K562 (cell line): Measurements from ENCODE around the gene NAA40. TPM values are rescaled to one million over a fixed set of nuclear protein-coding genes. Genes with fewer than 3 reads are reported as not detected.

Source experiments
- ARID1B ChIP-seq: fragments of 450-650 bp; IDR thresholded peaks from 2 replicates; pipeline ENCODE4 v1.6.1; 2016; ENCODE audit warnings: antibody characterized with exemption, mild to moderate bottlenecking, inconsistent platforms
- ATF4 ChIP-seq: fragments of 450-650 bp; formaldehyde crosslinking; IDR thresholded peaks from 2 replicates; pipeline ENCODE4 v1.4.0; 2022; ENCODE audit warnings: mild to moderate bottlenecking, moderate library complexity
- CEBPB ChIP-seq: fragments of 450-650 bp; IDR thresholded peaks from 2 replicates; pipeline ENCODE4 v1.6.1; 2016; ENCODE audit warnings: missing genetic modification characterization, missing compliant biosample characterization
- EP400 ChIP-seq: fragments of 450-650 bp; IDR thresholded peaks from 2 replicates; pipeline ENCODE4 v1.6.1; 2017; ENCODE audit warnings: antibody characterized with exemption, mild to moderate bottlenecking, moderate library complexity
- GABPB2 ChIP-seq: fragments of 250-450 bp; sonication (Bioruptor Pico); conservative IDR thresholded peaks from 2 replicates; pipeline ENCODE4 v1.5.1; 2021; ENCODE audit warnings: mild to moderate bottlenecking
- MAZ ChIP-seq, 2 experiments: fragments of 450-650 bp in 1 of 2; sonication (generic) in 1 of 2; formaldehyde crosslinking; IDR thresholded peaks in 1 of 2; conservative IDR thresholded peaks in 1 of 2; 2 replicates each; pipeline versions ENCODE4 v1.4.0 to v1.5.0; 2020; ENCODE audit warnings: mild to moderate bottlenecking in 1 of 2, missing genetic modification reagents in 1 of 2
- MYNN ChIP-seq, 2 experiments: sonication (generic); formaldehyde crosslinking in 1 of 2; IDR thresholded peaks; 2 replicates each; pipeline versions ENCODE4 v1.5.0 to v1.6.1; 2016 to 2020; ENCODE audit warnings: antibody characterized with exemption in 1 of 2, missing genetic modification reagents in 1 of 2
- NFIC ChIP-seq: fragments of 450-650 bp; IDR thresholded peaks from 2 replicates; pipeline ENCODE4 v1.6.1; 2017; ENCODE audit warnings: mild to moderate bottlenecking, inconsistent platforms
- PHF20 ChIP-seq: fragments of 450-650 bp; IDR thresholded peaks from 2 replicates; pipeline ENCODE4 v1.6.1; 2018; ENCODE audit not compliant: partially characterized antibody
- PHF8 ChIP-seq: fragments of 200-600 bp; sonication (generic); IDR thresholded peaks from 2 replicates; pipeline ENCODE4 v1.6.1; 2012; ENCODE audit warnings: mixed run types, mild to moderate bottlenecking, inconsistent platforms, low read length, moderate library complexity, borderline replicate concordance
- POLR2AphosphoS2 ChIP-seq: IDR thresholded peaks from 2 replicates; pipeline ENCODE4 v1.6.1; 2012; ENCODE audit warnings: low read length, improper control_type of control experiment
- POLR2B ChIP-seq: fragments of 450-650 bp; IDR thresholded peaks from 2 replicates; pipeline ENCODE4 v1.6.1; 2018; ENCODE audit warnings: low read depth; ENCODE audit not compliant: partially characterized antibody
- PTBP1 ChIP-seq: fragments of 200-400 bp; formaldehyde crosslinking; IDR thresholded peaks from 2 replicates; pipeline ENCODE4 v1.6.1; 2017; ENCODE audit warnings: low read depth, low read length
- RB1 ChIP-seq: fragments of 450-650 bp; IDR thresholded peaks from 2 replicates; pipeline ENCODE4 v1.6.1; 2017; ENCODE audit warnings: low read depth, mild to moderate bottlenecking
- RFX7 ChIP-seq: fragments of 250-450 bp; sonication (Bioruptor Pico); IDR thresholded peaks from 2 replicates; pipeline ENCODE4 v1.5.1; 2021; ENCODE audit warnings: mild to moderate bottlenecking
- TRIM24 ChIP-seq, 2 experiments: fragments of 450-650 bp; IDR thresholded peaks; 2 replicates each; pipeline ENCODE4 v1.6.1; 2016
- ZHX1 ChIP-seq: fragments of 150-350 bp; conservative IDR thresholded peaks from 2 replicates; pipeline ENCODE4 v1.6.1; 2014; ENCODE audit warnings: low read length
- ZNF146 ChIP-seq: IDR thresholded peaks from one replicate; pipeline ENCODE4 v1.6.1; 2018; ENCODE audit warnings: missing compliant biosample characterization; ENCODE audit not compliant: unreplicated experiment
- ZNF354B ChIP-seq: fragments of 250-450 bp; sonication (Bioruptor Pico); IDR thresholded peaks from 2 replicates; pipeline ENCODE4 v1.4.0; 2020
- ZNF609 ChIP-seq: sonication (generic); formaldehyde crosslinking; IDR thresholded peaks from 2 replicates; pipeline ENCODE4 v1.8.1; 2023; ENCODE audit warnings: missing genetic modification reagents, mild to moderate bottlenecking, borderline replicate concordance
- polyA plus RNA-seq, 8 experiments: library from polyadenylated mRNA; depleted of rRNA in 4 of 8; stranded (reverse) in 5 of 8; unstranded in 3 of 8; fragments of >200 nt; fragmentation: Nextera tagmentation in 2 of 8; fragmentation: Illumina TruSeq in 1 of 8; extraction: Ambion mirVana in 2 of 8; extraction: Trizol in 1 of 8; gene quantifications; 2 replicates each; pipeline versions ENCODE4 v1.2.1 to v1.2.3, GENCODE V29; 2011 to 2014; ENCODE audit warnings: inconsistent platforms in 1 of 8, missing spikeins in 1 of 8
- total RNA-seq, 7 experiments: library from RNA; depleted of rRNA in 6 of 7; stranded (reverse); fragments of >200 nt in 6 of 7; fragmentation: Illumina TruSeq in 2 of 7; extraction: Trizol in 2 of 7; gene quantifications; 2 replicates each; pipeline versions ENCODE4 v1.2.1 to v1.2.3, GENCODE V29; 2011 to 2021; ENCODE audit warnings: low replicate concordance in 1 of 7

Gene NAA40
- total and polyA plus RNA-seq, 9 of the 15 experiments (the other 6 are each of a cell fraction or from before 2014, with no cell fraction given): 6.2 to 39.0 (median 23.1) TPM

GRCh38 chr11:63974259-63975143 lies 35.7 kb downstream of the NAA40 start, which contains the start of gene COX8A (continued):
- TF ChIP-seq NFIC (peak; percentile 46), TRIM24 (IDR thresholded peaks at IDR 0.05) (peak in 1 of 2 experiments; percentile 67; a peak in 1 of 4 replicates), ZNF609 (CRISPR knock-in tag) (peak; percentile 47; the same call in 1 of the 2 replicates), ARID1B (0 out of 2 replicates have a peak, but pooled peaks have one; percentile 3), PTBP1 (no peak), MAZ (CRISPR knock-in tag; conservative IDR thresholded peaks at IDR 0.05 in 1 of 2, IDR thresholded peaks at IDR 0.05 in 1 of 2) (peak; percentile 95 to 99), ZNF146 (CRISPR knock-in tag) (no peak), POLR2B (peak; percentile 95), RFX7 (CRISPR knock-in tag) (no peak), ZHX1 (no peak), CEBPB (tag) (peak; percentile 95), EP400 (peak; percentile 96), ATF4 (CRISPR knock-in tag) (peak; percentile 78), PHF8 (peak; percentile 98), POLR2AphosphoS2 (peak; percentile 88; the same call in 1 of the 2 replicates), ZNF354B (CRISPR knock-in tag) (no peak), MYNN (IDR thresholded peaks at IDR 0.05) (0 out of 2 replicates have a peak, but pooled peaks have one; percentile 38), MYNN (CRISPR knock-in tag; IDR thresholded peaks at IDR 0.05) (no peak), GABPB2 (CRISPR knock-in tag) (no peak), RB1 (peak; percentile 89), PHF20 (peak; percentile 91)
